Thoracic aorta (tissue), 2 donors: ENCODE measurements around the gene ODAPH. TPM values are rescaled to one million over a fixed set of nuclear protein-coding genes. Genes with fewer than 3 reads are reported as not detected.
"Not testable (repeated sequence)": the region's sequence is repeated elsewhere in the genome, so short reads cannot be mapped to it uniquely, and the experiment has no call there.

Experiments used
- ATAC-seq: fragments of 150-250 bp; one replicate; pipeline ENCODE4 v1.8.0; 2017; ENCODE audit warnings: low read depth; ENCODE audit not compliant: insufficient number of reproducible peaks, low FRiP score
- DNase-seq: peaks from one replicate; pipeline ENCODE4 v3.0.0-alpha.2; 2020; ENCODE audit warnings: low spot score
- H3K27ac ChIP-seq, 2 donors: fragments of 200-600 bp; sonication (generic); 1 replicate in 1 of 2; 2 replicates in 1 of 2; pipeline ENCODE4 v1.5.1; 2016; ENCODE audit warnings: mild to moderate bottlenecking in 2 of 2, moderate library complexity in 2 of 2
- H3K27me3 ChIP-seq: fragments of 200-600 bp; sonication (generic); replicated peaks from 2 replicates; pipeline ENCODE4 v1.6.0; 2016; ENCODE audit warnings: mild to moderate bottlenecking; ENCODE audit not compliant: insufficient read depth
- H3K36me3 ChIP-seq: fragments of 200-600 bp; sonication (generic); one replicate; pipeline ENCODE4 v1.5.1; 2016
- H3K4me1 ChIP-seq, 2 donors: fragments of 200-600 bp; sonication (generic); 1 replicate in 1 of 2; 2 replicates in 1 of 2; pipeline versions ENCODE4 v1.5.1 to v1.6.0; 2016; ENCODE audit warnings: low read depth in 2 of 2, mild to moderate bottlenecking in 1 of 2; ENCODE audit not compliant: control insufficient read depth in 1 of 2
- H3K4me3 ChIP-seq: fragments of 200-600 bp; sonication (generic); 2 replicates; pipeline ENCODE4 v1.5.1; 2016; ENCODE audit warnings: mild to moderate bottlenecking
- H3K9me3 ChIP-seq: fragments of 200-600 bp; sonication (generic); 2 replicates; pipeline ENCODE4 v1.5.1; 2016
- total RNA-seq, 2 donors: library from RNA; depleted of rRNA; stranded (reverse); fragments of >200 nt; gene quantifications; one replicate each; pipeline versions ENCODE4 v1.1.0 to v1.2.3, GENCODE V29; 2016
- TF ChIP-seq, protein P1 (sequence below): fragments of 200-600 bp; sonication (generic); IDR thresholded peaks from one replicate; pipeline ENCODE4 v1.5.1; 2019; ENCODE audit warnings: antibody characterized with exemption

ODAPH gene, protein sequence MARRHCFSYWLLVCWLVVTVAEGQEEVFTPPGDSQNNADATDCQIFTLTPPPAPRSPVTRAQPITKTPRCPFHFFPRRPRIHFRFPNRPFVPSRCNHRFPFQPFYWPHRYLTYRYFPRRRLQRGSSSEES
- not detected for total RNA-seq

DNA sequence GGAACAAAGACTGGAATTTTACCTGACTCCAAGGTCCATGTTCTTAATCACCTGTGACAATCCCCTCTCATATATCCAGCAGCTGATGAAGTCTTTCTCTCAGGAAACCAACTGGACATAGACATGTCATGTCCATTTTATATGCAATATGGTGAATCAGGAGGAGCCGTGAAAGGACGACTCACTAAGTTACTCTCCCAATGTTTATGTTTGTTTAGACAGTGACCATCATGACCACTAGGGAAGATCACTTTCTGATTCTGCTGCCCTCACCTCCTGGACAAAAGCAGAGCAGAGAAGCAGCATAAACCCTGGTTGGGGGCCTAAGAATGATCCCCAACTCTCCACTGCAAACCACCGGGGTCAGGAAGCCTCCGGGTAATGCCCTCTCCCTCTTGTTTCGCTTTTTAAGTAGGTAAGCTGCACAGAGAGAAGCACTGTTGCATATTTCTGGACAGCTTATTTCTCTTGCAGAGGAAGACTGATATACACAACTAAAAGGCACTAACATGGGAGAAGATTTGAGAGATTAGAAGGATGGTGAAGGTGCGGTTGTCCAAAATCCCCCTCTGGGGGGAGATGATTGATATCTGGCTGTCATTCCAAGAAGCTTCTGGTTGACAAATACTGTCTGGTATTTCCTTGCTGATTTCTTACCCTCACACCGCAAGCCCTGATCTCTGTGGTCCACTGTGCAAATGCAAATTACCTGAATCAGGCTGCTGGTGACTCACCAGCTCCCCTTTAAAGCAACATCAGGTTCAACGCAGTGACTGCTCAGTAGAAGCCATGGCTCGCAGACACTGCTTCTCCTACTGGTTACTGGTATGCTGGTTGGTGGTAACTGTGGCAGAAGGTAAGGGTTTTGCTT, at the start of gene ODAPH:
Gene ODAPH (plus strand): TSS at position 773 of the 871 bp plus-strand sequence. CDS start 17 bp downstream, at position 790.
- Histone ChIP-seq H3K9me3 (no peaks in the 10 kb centered on the region), H3K27ac (no peak within 1 kb of the TSS), H3K4me1 (no peaks in the 10 kb centered on the region), H3K36me3 (no peaks in the 10 kb centered on the region), H3K27me3 (no peaks in the 10 kb centered on the region), H3K4me3 (no peak within 1 kb of the TSS)
- TF ChIP-seq, protein P1, sequence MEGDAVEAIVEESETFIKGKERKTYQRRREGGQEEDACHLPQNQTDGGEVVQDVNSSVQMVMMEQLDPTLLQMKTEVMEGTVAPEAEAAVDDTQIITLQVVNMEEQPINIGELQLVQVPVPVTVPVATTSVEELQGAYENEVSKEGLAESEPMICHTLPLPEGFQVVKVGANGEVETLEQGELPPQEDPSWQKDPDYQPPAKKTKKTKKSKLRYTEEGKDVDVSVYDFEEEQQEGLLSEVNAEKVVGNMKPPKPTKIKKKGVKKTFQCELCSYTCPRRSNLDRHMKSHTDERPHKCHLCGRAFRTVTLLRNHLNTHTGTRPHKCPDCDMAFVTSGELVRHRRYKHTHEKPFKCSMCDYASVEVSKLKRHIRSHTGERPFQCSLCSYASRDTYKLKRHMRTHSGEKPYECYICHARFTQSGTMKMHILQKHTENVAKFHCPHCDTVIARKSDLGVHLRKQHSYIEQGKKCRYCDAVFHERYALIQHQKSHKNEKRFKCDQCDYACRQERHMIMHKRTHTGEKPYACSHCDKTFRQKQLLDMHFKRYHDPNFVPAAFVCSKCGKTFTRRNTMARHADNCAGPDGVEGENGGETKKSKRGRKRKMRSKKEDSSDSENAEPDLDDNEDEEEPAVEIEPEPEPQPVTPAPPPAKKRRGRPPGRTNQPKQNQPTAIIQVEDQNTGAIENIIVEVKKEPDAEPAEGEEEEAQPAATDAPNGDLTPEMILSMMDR = no peak
- ATAC-seq = no peak
- DNase-seq = no peak

DNA sequence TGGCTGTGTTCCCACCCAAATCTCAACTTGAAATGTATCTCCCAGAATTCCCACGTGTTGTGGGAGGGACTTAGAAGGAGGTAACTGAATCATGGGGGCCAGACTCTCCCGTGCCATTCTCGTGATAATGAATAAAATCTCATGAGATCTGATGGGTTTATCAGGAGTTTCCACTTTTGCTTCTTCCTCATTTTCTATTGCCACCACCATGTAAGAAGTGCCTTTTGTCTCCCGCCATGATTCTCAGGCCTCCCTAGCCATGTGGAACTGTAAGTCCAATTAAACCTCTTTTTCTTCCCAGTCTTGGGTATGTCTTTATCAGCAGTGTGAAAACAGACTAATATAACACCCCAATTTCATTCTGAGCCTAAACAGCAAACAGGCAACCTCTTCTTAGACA, 46.3 kb upstream of the ODAPH start:
- not testable (repeated sequence) for H3K27ac ChIP-seq, DNase-seq, H3K27me3 ChIP-seq, H3K36me3 ChIP-seq, H3K9me3 ChIP-seq, H3K4me3 ChIP-seq, ATAC-seq
- peaks cover 26 to 34% of the 10 kb centered on the region in 2 donors for H3K4me1 ChIP-seq

DNA sequence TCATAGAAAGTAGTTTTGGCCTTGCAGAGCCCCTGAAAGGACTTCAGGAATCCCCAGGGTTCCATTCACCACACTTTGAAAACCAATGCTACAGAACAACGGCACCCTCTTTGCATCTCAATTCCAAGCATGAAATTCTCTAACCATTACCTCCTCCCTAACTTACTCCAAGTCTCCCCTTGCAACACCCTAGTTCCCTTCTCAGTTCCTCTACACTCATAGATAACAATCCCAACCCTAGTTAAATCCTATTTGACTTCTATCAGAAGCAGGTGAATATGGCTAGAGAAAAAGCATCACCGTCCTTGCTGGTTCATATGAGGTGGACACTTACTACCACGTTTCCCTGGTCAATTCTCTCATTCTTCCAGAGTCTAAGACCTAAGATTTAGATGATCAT, 44.0 kb upstream of the ODAPH start:
- peak overlapping the region; percentile 73 for H3K4me3 ChIP-seq
- H3K9me3 ChIP-seq = no peaks in the 10 kb centered on the region
- peak overlapping the region in 1 of 2 donors; percentile 8 for H3K27ac ChIP-seq
- ATAC-seq = no peak
- no peaks in the 10 kb centered on the region for H3K36me3 ChIP-seq
- H3K4me1 ChIP-seq = peaks cover 30 to 48% of the 10 kb centered on the region in 2 donors
- DNase-seq = no peak
- TF ChIP-seq, protein P1 = no peak
- H3K27me3 ChIP-seq = no peaks in the 10 kb centered on the region

DNA sequence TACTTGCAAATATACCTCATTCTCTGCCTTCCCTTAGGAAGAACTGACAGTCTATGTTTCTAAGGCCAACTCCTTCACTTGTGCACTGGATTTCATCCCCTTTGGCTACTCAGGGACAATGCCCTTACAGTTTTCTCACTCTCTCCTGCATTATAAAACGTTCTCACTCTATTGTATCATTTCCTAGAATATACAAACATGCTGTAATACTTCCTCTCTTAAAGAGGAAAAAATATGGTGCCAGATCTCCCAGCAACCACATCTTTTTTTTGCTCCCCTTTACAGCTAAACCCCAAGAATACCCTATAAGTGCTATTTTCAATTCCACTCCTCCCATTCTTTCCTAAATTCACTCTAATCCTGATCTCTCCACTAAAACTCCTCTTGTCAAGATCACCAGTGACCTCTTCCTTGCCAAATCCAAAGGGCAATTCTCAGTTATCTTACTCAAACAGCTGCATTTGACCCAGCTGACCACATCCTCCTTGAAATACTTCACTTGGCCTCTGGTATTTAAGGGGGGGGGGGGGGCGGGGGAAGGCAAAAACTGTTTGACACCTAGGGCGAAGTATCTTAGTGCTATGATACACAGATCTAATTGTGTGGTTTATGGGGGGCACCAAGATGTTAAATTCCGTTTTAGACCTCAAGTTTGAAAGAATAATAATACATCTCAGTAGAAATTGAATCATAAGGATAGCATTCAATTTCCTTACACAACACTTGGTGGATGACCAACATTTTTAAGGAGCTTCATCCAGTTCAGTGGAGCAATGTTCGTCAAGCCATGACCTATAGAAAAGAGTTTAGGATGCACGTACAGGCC, 43.3 kb upstream of the ODAPH start:
- no peaks in the 10 kb centered on the region for H3K9me3 ChIP-seq
- H3K4me3 ChIP-seq = peak overlapping the region; percentile 73
- H3K27ac ChIP-seq = peak overlapping the region; percentile 34 to 86
- TF ChIP-seq, protein P1 = no peak
- no peaks in the 10 kb centered on the region for H3K36me3 ChIP-seq
- H3K27me3 ChIP-seq = no peaks in the 10 kb centered on the region
- ATAC-seq (no peak), DNase-seq (no peak)
- H3K4me1 ChIP-seq = peaks cover 30 to 48% of the 10 kb centered on the region in 2 donors

DNA sequence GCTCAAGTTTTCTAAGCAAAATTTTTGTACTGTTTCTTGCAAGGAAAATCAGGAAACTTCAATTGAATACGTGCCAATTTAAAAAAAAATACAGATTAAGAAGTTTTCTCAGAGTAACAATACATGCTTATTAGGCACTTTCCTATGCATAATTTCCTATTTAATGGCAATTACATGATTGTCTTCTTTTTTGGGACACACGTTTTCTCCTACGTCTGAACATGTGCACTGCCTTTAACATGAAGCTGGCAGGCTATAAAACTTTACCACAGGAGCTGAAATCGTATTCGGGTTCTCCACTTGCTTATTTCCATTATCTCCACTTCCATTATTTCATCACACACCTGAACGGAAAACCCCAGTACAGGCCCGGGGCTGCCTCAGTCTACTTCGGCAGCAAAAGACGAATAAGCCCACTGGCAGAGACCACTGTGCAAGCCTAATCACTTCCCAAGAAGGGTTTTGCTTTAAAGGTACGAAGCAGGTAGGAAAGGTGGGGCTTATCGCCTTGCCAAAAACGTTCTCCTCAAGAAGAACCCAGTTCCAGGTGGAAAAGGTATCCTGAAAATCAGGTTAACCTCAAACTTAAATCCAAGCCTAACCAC, 42.2 kb upstream of the ODAPH start:
- ATAC-seq (no peak), DNase-seq (no peak)
- H3K4me3 ChIP-seq = peak overlapping the region; percentile 73

More for the DNA sequence above, 42.2 kb upstream of the ODAPH start:
- H3K27me3 ChIP-seq = no peaks in the 10 kb centered on the region
- H3K27ac ChIP-seq = peak overlapping the region; percentile 86 to 98
- peaks cover 30 to 48% of the 10 kb centered on the region in 2 donors for H3K4me1 ChIP-seq
- TF ChIP-seq, protein P1 = no peak
- H3K36me3 ChIP-seq = no peaks in the 10 kb centered on the region
- no peaks in the 10 kb centered on the region for H3K9me3 ChIP-seq
